Rectal smooth muscle tissue (tissue), 1 donor: ENCODE data around the gene ELOVL3.
"Not testable (repeated sequence)": the region's sequence is repeated elsewhere in the genome, so short reads cannot be mapped to it uniquely, and the experiment has no call there.

Source experiments
- H3K27ac ChIP-seq: one replicate; pipeline ENCODE4 v1.7.0; 2013; ENCODE audit warnings: low read depth, low read length, inconsistent platforms
- H3K27me3 ChIP-seq: one replicate; pipeline ENCODE4 v1.7.0; 2013; ENCODE audit warnings: low read length; ENCODE audit not compliant: control insufficient read depth, insufficient read depth
- H3K36me3 ChIP-seq: one replicate; pipeline ENCODE4 v1.7.0; 2013; ENCODE audit warnings: low read length; ENCODE audit not compliant: control insufficient read depth, insufficient read depth
- H3K4me1 ChIP-seq: one replicate; pipeline ENCODE4 v1.7.0; 2013; ENCODE audit warnings: low read length; ENCODE audit not compliant: control insufficient read depth, insufficient read depth
- H3K4me3 ChIP-seq: one replicate; pipeline ENCODE4 v1.7.0; 2013; ENCODE audit warnings: low read length
- H3K9ac ChIP-seq: one replicate; pipeline ENCODE4 v1.7.0; 2013; ENCODE audit warnings: low read length

Gene ELOVL3, protein sequence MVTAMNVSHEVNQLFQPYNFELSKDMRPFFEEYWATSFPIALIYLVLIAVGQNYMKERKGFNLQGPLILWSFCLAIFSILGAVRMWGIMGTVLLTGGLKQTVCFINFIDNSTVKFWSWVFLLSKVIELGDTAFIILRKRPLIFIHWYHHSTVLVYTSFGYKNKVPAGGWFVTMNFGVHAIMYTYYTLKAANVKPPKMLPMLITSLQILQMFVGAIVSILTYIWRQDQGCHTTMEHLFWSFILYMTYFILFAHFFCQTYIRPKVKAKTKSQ

GRCh38 chr10:102225646-102226541, at the start of gene ELOVL3:
TSS of gene ELOVL3 (plus strand) at chr10:102226299. CDS start at chr10:102226549, 250 bp downstream.
- H3K36me3 ChIP-seq, result no peaks in the 10 kb centered on the region
- peaks cover 7% of the 10 kb centered on the region for H3K4me1 ChIP-seq
- peak within 1 kb of the TSS; percentile 70 for H3K27ac ChIP-seq
- H3K27me3 ChIP-seq, result peaks cover 14% of the 10 kb centered on the region
- no peak within 1 kb of the TSS for H3K9ac ChIP-seq
- peak within 1 kb of the TSS; percentile 61 for H3K4me3 ChIP-seq

DNA sequence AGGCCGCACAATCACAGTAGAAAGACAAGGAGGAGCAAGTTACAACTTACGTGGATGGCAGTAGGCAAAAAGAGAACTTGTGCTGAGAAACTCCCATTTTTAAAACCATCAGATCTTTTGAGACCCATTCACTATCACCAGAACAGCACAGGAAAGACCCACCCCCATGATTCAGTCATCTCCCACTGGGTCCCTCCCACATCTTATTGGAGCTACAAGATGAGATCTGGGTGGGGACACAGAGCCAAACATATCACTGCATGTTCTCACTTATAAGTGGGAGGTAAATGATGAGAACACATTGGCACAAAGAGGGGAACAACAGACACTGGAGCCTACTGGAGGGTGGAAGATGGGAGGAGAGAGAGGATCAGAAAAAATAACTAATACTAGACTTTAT, 41.5 kb upstream of the ELOVL3 start:
- H3K4me1 ChIP-seq, result no peaks in the 10 kb centered on the region
- no peaks in the 10 kb centered on the region for H3K36me3 ChIP-seq
- H3K9ac ChIP-seq, result no peak overlapping the region
- H3K4me3 ChIP-seq, result no peak overlapping the region
- no peak overlapping the region for H3K27ac ChIP-seq
- no peaks in the 10 kb centered on the region for H3K27me3 ChIP-seq

DNA sequence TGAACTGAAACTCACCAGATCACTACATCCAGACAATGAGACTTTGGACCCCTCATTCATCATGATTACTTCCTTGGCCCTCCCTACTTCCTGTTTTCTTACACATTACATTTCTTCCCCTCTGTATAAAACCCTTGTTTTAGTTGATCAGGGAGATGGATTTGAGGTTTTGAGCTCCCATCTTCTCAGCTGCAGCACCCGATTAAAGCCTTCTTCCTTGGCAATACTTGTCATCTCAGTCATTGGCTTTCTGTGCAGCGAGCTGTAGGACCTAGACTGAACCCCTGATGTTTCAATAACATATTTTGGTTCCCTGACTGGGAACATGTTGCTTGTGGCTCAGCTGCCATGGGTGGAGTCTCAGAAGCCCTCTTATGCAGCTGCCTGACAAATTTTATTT, 40.8 kb upstream of the ELOVL3 start:
- Histone ChIP-seq H3K4me1 (no peaks in the 10 kb centered on the region), H3K4me3 (no peak overlapping the region), H3K27me3 (no peaks in the 10 kb centered on the region), H3K36me3 (no peaks in the 10 kb centered on the region), H3K27ac (no peak overlapping the region), H3K9ac (no peak overlapping the region)

GRCh38 chr10:102185811-102186527, 40.1 kb upstream of the ELOVL3 start:
- H3K36me3 ChIP-seq, result no peaks in the 10 kb centered on the region
- H3K4me1 ChIP-seq, result no peaks in the 10 kb centered on the region
- no peak overlapping the region for H3K27ac ChIP-seq
- H3K27me3 ChIP-seq, result no peaks in the 10 kb centered on the region
- no peak overlapping the region for H3K4me3 ChIP-seq
- no peak overlapping the region for H3K9ac ChIP-seq

DNA sequence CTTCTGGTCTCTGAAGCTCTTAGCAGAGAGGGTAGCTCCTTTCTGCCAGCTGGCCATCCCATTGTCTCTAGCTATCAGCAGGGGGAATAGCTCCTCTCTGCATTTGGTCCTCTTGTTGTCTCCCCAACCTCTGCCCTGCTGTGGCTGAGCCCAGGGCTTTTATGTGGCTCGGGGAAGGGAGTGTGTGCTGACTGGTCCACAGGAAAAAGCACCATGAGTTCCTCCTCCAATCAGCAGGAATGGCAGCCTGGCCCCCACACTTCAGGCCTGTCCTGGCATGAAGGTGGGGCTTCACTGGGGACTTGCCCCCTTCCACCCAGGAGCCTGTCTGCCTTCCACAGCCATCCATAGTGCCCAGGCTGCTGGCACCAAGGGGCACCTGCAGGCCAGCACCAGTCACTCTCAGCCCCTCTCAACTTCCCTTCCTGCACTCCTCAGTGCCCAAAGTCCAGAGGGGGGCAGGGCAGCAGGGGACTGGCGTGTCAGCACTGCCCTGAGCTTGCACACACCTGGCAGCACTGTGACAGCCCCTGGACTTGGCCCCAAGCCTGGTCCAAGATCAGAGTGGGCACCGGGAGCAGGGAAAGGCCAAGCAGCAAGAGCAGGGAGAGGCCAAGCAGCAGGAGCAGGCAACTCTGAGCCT, 37.7 kb upstream of the ELOVL3 start:
- Histone ChIP-seq H3K27me3 (no peaks in the 10 kb centered on the region), H3K36me3 (no peaks in the 10 kb centered on the region), H3K4me1 (no peaks in the 10 kb centered on the region), H3K4me3 (no peak overlapping the region), H3K27ac (no peak overlapping the region), H3K9ac (no peak overlapping the region)

DNA sequence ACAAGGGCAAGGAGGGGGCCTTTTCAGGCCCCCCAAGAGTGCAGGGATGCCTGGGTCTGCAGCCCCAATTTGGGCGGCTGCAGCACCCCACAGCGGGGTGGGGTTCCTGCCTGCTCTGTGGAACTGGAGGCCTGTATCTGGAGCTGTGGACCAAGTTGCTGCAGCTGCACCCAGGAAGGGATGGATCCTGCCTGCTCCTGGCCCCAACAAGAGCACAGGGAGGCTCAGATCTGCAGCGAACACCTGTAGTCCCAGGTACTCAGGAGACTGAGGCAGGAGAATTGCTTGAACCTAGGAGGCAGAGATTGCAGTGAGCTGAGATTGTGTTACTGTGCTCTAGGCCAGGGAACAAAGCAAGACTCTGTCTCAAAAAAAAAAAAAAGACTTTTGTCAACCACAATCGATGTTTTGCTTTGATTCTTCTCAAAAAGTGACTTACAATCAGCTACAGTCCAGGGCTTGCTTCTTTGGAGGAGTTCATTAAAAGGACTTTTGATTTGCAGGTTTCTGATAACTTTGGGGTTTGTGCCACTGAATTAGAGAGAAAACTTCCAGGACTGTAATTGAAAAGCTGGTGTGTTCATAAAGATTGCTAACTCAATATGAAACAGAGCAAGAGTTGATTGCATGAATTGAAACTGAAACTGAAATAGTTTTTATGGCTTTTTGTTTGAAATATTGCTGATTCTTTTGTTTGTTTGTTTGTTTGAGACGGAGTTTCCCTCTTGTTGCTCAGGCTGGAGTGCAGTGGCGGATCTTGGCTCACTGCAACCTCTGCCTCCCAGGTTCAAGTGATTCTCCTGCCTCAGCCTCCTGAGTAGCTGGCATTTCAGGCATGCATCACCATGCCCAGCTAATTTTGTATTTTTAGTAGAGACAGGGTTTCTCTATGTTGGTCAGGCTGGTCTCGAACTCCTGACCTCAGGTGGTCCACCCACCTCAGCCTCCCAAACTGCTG, 36.9 kb upstream of the ELOVL3 start:
- H3K9ac ChIP-seq, H3K36me3 ChIP-seq, H3K4me3 ChIP-seq, H3K4me1 ChIP-seq, H3K27me3 ChIP-seq, H3K27ac ChIP-seq: not testable (repeated sequence)

DNA sequence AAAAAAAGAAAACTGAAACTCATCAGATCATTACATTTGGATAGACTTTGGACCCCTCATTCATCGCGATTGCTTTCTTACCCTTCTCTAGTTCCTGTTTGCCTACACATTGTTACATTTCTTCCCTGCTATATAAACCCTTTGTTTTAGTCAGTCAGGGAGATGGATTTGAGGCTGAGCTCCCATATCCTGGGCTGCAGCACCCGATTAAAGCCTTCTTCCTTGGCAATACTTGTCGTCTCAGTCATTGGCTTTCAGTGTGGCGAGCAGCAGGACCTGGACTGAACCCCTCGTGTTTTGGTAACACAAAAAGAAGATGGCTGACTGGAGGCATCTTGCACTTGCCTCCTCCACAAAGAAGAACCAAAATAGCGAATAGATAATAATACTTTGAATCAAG, 34.1 kb upstream of the ELOVL3 start:
- H3K4me3 ChIP-seq, result no peak overlapping the region
- H3K9ac ChIP-seq, result no peak overlapping the region
- no peaks in the 10 kb centered on the region for H3K27me3 ChIP-seq
- no peaks in the 10 kb centered on the region for H3K36me3 ChIP-seq
- H3K27ac ChIP-seq, result no peak overlapping the region
- H3K4me1 ChIP-seq, result no peaks in the 10 kb centered on the region

DNA sequence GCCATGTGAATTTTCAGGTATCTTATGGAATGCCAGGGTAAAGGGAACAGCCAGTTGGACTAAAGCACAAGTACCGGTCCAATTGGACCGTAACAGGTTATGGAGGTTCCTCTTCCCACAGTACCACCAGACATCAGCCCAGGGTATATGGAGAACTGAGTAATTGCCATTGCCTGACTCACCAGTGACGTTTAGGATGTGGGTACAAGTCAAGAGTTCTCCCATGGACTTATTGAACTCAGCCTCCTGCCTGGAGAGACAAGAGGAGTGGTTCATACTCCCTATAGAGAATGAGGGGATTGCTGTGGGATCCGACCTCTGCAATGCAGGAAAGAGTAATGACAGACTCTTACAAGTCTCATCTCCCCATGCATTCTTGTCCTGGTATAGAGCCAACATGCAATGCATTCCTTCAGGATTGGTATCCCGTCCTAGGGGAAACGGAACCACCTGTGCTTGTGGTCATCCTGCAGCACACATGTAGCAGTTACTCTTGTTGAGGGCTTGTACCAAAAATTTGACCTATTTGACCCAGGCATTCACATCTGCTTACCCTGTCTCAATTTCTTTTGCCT, 30.7 kb upstream of the ELOVL3 start:
- Histone ChIP-seq H3K4me1 (no peaks in the 10 kb centered on the region), H3K27ac (no peak overlapping the region), H3K4me3 (no peak overlapping the region), H3K27me3 (no peaks in the 10 kb centered on the region), H3K9ac (no peak overlapping the region), H3K36me3 (no peaks in the 10 kb centered on the region)

- Histone ChIP-seq H3K36me3 (no peaks in the 10 kb centered on the region), H3K4me1 (no peaks in the 10 kb centered on the region), H3K9ac (no peak overlapping the region), H3K27ac (no peak overlapping the region), H3K27me3 (no peaks in the 10 kb centered on the region), H3K4me3 (no peak overlapping the region)
These were observed 29.2 kb upstream of the ELOVL3 start for GRCh38 chr10:102196893-102197292.

GRCh38 chr10:102198027-102198426, 28.1 kb upstream of the ELOVL3 start:
- Histone ChIP-seq H3K36me3 (no peaks in the 10 kb centered on the region), H3K9ac (no peak overlapping the region), H3K4me1 (no peaks in the 10 kb centered on the region), H3K4me3 (no peak overlapping the region), H3K27ac (no peak overlapping the region), H3K27me3 (no peaks in the 10 kb centered on the region)
